Astrocyte of the cerebellum (primary cell): ENCODE data around the gene NLRP13.

Source experiments
- DNase-seq: peaks from one replicate; pipeline ENCODE4 v3.0.0-alpha.2; 2011; ENCODE audit warnings: low read depth
- H3K4me3 ChIP-seq: 2 replicates; pipeline ENCODE4 v1.5.1; 2011; ENCODE audit warnings: mild to moderate bottlenecking, low read depth, low read length, moderate library complexity
- in situ Hi-C: cut with HindIII; loops from 2 replicates; pipeline ENCODE4 v1.10.0; 2017; ENCODE audit warnings: low sequenced_read_pairs
- TF ChIP-seq, protein P1 (sequence below): IDR thresholded peaks from 2 replicates; pipeline ENCODE4 v1.5.1; 2012; ENCODE audit warnings: low read length, low read depth, moderate library complexity, mild to moderate bottlenecking; ENCODE audit errors: missing control alignments

Gene NLRP13

GRCh38 chr19:55927991-55928390 lies 4.1 kb downstream of the NLRP13 start:
- TF ChIP-seq, protein P1, sequence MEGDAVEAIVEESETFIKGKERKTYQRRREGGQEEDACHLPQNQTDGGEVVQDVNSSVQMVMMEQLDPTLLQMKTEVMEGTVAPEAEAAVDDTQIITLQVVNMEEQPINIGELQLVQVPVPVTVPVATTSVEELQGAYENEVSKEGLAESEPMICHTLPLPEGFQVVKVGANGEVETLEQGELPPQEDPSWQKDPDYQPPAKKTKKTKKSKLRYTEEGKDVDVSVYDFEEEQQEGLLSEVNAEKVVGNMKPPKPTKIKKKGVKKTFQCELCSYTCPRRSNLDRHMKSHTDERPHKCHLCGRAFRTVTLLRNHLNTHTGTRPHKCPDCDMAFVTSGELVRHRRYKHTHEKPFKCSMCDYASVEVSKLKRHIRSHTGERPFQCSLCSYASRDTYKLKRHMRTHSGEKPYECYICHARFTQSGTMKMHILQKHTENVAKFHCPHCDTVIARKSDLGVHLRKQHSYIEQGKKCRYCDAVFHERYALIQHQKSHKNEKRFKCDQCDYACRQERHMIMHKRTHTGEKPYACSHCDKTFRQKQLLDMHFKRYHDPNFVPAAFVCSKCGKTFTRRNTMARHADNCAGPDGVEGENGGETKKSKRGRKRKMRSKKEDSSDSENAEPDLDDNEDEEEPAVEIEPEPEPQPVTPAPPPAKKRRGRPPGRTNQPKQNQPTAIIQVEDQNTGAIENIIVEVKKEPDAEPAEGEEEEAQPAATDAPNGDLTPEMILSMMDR = no peak
- in situ Hi-C loops = no loop called here
- no peak for DNase-seq
- no peak overlapping the region for H3K4me3 ChIP-seq

DNA sequence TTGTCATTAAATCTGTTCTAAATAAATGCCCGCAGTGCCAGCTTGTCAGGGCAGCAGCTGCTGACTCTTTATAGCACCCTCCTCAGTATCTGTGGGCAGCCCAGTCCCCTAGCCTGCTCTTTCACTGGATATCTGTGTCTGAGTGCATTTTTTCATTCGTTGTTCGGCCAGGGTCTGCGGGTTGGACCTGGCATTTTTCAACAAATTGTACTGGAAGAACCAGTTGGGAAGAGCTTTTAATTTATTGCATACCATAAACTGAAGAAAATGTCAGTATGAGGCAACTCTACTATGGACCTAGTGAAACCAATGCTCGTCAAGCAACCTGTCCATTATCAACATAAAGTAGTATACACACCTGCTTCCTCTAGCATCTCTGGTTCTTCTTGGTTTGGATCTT lies 8.6 kb downstream of the NLRP13 start:
- no peak overlapping the region for H3K4me3 ChIP-seq
- in situ Hi-C loops = no loop called here
- TF ChIP-seq, protein P1 = no peak
- DNase-seq = no peak

DNA sequence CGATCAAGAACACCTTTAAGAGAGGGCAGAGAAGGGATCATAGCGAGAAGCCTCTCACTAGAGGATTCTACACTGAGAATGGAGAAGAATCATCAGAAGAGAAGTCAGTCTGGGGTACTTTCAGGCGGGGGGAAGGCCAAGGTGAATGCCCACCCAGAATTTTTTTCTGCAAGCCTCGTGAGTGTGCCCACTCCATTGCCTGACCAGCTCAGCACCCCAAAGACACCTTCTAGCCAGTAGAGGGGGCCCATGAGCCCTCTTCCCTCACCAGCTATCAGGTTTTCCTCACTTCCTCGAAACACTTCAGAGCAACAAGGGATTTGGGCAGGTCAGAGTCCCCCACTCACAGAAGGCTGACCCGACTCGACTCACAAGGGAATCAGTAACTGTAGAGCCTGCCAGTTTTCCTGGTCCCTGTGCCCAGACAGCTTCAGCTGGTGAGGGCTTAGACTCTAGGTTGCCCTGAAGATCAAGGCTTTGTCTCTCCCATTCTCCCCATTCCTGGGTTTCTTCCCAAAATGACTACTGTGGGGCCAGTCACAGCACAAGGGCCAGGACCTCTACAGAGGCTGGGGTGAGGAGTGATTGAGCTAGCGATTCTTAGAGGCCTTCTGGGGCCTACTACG lies 18.4 kb downstream of the NLRP13 start:
- DNase-seq = no peak
- H3K4me3 ChIP-seq = no peak overlapping the region
- TF ChIP-seq, protein P1 = no peak
- in situ Hi-C loops = no loop called here

DNA sequence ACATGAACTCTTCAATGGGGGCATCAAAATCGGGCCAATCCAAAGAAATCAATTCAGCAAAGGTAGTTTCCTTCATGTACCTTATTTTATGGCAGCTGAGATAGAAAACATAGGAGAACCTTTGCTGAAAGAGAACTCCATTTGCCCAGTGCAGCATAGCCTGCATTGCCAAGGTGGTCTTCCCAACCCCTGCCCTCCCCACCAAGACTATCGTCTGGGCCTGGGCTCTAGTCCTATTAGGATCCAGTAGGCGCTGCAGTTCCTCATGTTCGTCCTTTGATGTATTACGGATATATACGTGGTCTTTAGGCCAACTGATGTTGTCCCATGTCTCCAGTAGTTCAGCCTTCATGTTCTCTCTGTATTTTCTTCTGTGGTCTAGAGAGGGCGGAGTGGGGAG lies 19.2 kb downstream of the NLRP13 start:
- in situ Hi-C loops = no loop called here
- no peak for DNase-seq
- no peak overlapping the region for H3K4me3 ChIP-seq
- TF ChIP-seq, protein P1 = no peak

GRCh38 chr19:55909801-55910200 lies 22.3 kb downstream of the NLRP13 start:
- TF ChIP-seq, protein P1 = no peak
- no peak overlapping the region for H3K4me3 ChIP-seq
- in situ Hi-C loops = no loop called here
- DNase-seq = no peak

DNA sequence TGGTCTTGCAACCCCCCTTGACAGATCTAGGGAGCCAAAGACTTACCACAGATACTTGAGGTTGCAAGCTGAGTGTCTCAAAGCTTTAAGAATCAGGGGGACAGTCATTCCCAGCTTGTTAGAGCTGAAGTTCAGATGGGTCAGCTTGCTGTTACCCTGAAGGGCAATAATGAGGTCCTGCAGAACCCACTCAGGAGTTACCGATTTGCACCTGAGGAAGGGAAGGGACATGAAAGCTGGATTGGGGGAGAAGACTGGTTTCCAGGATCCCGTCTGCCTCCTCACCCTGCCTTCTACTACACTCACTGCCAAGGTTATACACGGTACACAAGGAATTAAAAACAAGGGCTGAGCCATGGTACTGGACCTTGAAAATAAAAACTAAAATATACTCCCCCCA lies 24.4 kb downstream of the NLRP13 start:
- in situ Hi-C loops = no loop called here
- TF ChIP-seq, protein P1 = no peak
- no peak overlapping the region for H3K4me3 ChIP-seq
- no peak for DNase-seq
